Activated CD8-positive, alpha-beta memory T cell treated with anti-CD3 and anti-CD28 coated beads for 1 hour (primary cell): ENCODE measurements around the gene CST6.
"Not testable (repeated sequence)": the region's sequence is repeated elsewhere in the genome, so short reads cannot be mapped to it uniquely, and the experiment has no call there.

Experiments
- DNase-seq, 2 donors: peaks; one replicate each; pipeline ENCODE4 v3.0.0-alpha.2; 2020; ENCODE audit warnings: low read depth in 1 of 2; ENCODE audit errors: extremely low read depth in 1 of 2

Gene CST6

GRCh38 chr11:66014804-66015453 lies 3.1 kb downstream of the CST6 start:
- DNase-seq: no peak

- DNase-seq: no peak
Observed at GRCh38 chr11:66015454-66015881, 3.7 kb downstream of the CST6 start.

GRCh38 chr11:66015936-66016792 lies 4.4 kb downstream of the CST6 start:
- DNase-seq: no peak

GRCh38 chr11:66016793-66017177 lies 5.0 kb downstream of the CST6 start:
- no peak for DNase-seq

- DNase-seq: no peak
Observed at GRCh38 chr11:66017321-66017720, 5.5 kb downstream of the CST6 start.

GRCh38 chr11:66020212-66020611 lies 8.4 kb downstream of the CST6 start:
- DNase-seq: no peak

- no peak for DNase-seq
Observed at GRCh38 chr11:66020618-66021357, 9.0 kb downstream of the CST6 start.

GRCh38 chr11:66022401-66023185 lies 10.8 kb downstream of the CST6 start:
- peak; percentile 34 to 70 for DNase-seq

- DNase-seq: not testable (repeated sequence)
Observed at GRCh38 chr11:66023186-66023440, 11.3 kb downstream of the CST6 start.

GRCh38 chr11:66026017-66026529 lies 14.3 kb downstream of the CST6 start, which contains the start of gene CATSPER1:
Gene CATSPER1, minus strand, starts transcription at chr11:66026479. Its CDS starts 100 bp downstream, at chr11:66026379.
- no peak for DNase-seq

GRCh38 chr11:66032957-66033735 lies 21.3 kb downstream of the CST6 start:
- DNase-seq: no peak

GRCh38 chr11:66035653-66036333 lies 24.0 kb downstream of the CST6 start:
- DNase-seq: no peak

GRCh38 chr11:66036334-66036710 lies 24.5 kb downstream of the CST6 start:
- no peak for DNase-seq

GRCh38 chr11:66037327-66037726 lies 25.5 kb downstream of the CST6 start:
- DNase-seq: no peak

GRCh38 chr11:66039765-66040164 lies 28.0 kb downstream of the CST6 start:
- DNase-seq: no peak

- DNase-seq: no peak
Observed at GRCh38 chr11:66042227-66042995, 30.6 kb downstream of the CST6 start.

GRCh38 chr11:66042996-66043906 lies 31.4 kb downstream of the CST6 start:
- no peak for DNase-seq

GRCh38 chr11:66044757-66045156 lies 32.9 kb downstream of the CST6 start:
- no peak for DNase-seq
